ENCODE data around the gene NRP2.

DNA sequence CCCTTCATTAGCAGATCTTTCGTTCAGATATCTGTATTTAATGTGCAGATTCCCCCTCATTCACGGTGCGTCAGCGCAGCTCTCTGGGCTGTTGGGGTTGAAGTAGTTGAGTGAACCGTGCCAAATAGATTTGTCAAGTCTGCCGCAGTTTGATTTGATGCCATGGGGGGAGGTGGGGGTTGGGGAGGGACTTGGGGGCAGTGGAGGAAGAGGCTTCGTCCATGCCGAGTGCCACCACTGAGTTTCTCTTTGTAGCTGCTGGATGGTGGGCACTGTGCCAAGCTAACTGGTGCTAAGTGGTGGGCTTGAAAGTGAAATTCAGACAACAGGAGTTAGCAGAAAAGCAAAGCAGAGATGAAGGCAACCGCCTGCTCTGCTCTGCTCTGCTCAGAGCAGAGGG lies 47.9 kb downstream of the NRP2 start:
- TF ChIP-seq POLR2A (IDR thresholded peaks at IDR 0.05), result no peak
- TF ChIP-seq, protein P1, sequence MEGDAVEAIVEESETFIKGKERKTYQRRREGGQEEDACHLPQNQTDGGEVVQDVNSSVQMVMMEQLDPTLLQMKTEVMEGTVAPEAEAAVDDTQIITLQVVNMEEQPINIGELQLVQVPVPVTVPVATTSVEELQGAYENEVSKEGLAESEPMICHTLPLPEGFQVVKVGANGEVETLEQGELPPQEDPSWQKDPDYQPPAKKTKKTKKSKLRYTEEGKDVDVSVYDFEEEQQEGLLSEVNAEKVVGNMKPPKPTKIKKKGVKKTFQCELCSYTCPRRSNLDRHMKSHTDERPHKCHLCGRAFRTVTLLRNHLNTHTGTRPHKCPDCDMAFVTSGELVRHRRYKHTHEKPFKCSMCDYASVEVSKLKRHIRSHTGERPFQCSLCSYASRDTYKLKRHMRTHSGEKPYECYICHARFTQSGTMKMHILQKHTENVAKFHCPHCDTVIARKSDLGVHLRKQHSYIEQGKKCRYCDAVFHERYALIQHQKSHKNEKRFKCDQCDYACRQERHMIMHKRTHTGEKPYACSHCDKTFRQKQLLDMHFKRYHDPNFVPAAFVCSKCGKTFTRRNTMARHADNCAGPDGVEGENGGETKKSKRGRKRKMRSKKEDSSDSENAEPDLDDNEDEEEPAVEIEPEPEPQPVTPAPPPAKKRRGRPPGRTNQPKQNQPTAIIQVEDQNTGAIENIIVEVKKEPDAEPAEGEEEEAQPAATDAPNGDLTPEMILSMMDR (IDR thresholded peaks at IDR 0.05), result no peak
